Smooth muscle cell of the brain vasculature (primary cell): ENCODE measurements around the gene SLC44A3.
"Not testable (repeated sequence)": the region's sequence is repeated elsewhere in the genome, so short reads cannot be mapped to it uniquely, and the experiment has no call there.

Source experiments
- DNase-seq: peaks from one replicate; pipeline ENCODE4 v3.0.0-alpha.2; 2012; ENCODE audit warnings: low read depth, low spot score

SLC44A3 gene

GRCh38 chr1:94836891-94837290 is 16.7 kb downstream of the SLC44A3 start:
- no peak for DNase-seq

- not testable (repeated sequence) for DNase-seq
Observed at GRCh38 chr1:94840381-94840780, 20.2 kb downstream of the SLC44A3 start.

DNA sequence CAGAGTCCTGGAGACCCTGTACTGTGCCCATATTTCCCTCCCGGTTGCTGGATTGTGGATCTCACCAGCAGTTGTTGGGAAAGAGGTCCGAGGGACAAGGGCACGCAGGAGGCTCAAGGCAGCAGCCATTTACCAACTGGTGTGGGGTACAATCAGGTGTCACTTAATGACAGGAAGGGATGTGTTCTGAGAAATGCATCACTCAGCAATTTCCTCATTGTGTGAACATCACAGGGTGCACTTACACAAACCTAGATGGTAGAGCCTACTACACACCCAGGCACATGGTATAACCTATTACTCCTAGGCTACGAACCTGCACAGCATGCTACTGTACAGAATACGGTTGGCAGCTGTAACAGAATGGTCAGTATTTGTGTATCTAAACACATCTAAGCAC is 20.7 kb downstream of the SLC44A3 start:
- DNase-seq: no peak

DNA sequence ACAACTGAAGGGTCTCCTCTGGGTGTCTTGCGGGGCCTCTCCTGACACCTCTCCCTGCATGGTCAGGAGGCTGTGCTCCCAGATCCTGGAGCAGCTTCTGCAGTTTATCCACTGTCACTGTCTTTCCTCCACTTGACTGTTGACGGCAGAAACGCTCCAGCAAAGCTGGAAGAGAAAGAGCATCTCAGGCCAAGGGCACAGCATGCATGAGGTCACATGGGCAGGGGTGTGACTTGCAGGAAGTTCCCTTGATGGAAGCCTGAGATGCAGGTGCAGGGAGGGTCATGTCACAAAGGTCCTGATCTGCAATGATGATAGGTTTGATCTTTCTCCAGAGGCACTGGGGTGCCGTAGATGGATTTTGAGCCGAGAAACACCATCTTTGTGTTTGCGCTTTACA is 23.3 kb downstream of the SLC44A3 start:
- DNase-seq: no peak

- DNase-seq: no peak
Observed at GRCh38 chr1:94843846-94844245, 23.7 kb downstream of the SLC44A3 start.

DNA sequence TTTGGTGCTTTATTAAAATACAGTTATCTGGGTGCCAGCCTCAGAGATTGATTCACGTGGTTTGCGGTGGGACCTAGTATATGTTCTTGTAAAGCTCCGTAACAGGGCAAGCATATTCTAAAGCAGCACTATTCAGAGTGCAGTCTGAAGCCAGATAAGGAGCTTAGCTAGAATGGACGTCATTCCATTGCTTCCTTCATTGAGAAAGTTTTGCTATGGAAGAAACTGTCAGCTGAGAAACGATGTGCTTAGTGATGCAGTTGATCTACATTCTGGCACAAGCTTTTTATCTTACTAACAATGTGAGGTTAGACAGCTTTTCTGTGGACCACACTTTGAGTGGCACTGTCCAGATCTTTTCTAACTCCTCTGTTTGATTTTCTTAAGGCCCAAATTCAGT is 26.2 kb downstream of the SLC44A3 start:
- no peak for DNase-seq

DNA sequence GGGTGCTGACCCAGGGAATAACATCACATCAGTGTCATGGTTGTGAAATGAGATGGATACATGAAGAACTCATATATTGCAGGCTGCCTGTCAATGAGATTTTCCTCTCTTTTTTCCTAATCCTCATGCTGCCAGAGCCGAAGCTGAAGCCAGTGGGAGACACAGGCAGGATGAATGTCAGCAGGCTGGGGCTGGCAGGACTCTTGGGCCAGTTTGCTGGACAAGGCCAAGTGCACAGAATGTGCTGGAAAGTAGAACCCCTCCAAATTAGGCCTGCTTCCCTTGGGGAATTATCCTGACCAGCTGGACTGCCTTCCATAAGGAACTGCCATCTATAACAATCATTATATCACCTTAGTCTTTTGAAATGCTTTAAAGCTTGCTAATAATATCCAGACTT is 31.4 kb downstream of the SLC44A3 start:
- DNase-seq: no peak

- no peak for DNase-seq
Observed at GRCh38 chr1:94852788-94853187, 32.6 kb downstream of the SLC44A3 start.

DNA sequence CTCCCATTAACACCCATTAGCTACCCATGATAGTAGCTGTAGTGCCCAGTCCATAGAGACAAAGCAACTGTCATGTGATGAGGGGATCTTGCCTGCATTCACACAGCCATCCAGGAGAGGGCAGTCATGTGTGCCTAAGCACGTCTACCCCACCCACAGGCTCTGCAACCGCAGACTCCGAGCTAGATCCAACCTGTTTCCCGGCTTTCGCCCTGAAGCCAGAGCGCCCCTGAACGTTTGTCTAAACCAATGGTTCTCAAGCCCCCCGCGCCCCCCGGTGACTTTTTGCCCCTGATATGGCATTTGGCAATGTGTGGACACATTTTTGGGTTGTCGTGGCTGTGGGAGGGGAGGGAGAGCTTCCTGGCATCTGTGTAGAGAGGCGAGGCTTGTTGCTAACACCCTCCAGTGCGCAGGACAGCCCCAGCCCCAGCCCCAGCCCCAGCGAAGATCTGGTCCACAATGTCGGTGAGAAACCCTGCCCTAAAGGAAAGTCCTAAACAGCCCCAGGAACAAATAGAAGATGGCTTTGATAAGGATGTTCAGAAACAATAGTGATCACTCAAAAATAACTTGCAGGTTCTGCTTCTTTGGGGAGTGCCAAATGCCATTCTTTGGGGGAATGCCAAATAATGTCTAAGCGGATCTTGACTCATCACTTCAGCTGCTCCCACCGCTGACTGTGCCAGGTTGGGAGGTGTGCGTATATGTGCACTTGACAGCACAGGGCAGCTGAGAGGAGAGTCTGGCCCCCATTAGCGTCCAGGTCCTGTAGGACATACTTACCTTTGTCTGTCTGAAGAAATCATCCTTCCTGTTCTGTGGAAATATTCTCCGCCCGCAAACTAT is 34.5 kb downstream of the SLC44A3 start:
- peak; percentile 84 for DNase-seq

DNA sequence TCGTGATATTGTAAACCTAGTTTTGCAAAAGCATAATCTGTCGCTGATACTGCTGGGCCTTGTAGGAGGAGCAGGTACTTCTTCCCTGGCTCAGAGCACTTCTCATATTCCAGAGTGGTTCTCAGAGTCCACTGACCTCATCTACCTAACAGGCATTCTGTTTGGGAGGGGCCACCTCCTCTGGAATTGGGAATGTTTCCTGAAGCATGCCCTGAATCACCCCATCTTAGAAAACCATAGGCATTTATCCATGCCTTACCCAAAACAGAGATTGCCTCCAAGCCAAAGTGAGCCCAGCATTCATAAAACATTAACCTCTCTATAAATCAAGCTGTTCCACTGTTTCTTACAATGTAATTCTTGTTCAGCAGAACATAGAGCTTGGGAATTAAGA is 35.1 kb downstream of the SLC44A3 start:
- no peak for DNase-seq

- no peak for DNase-seq
Observed at GRCh38 chr1:94856004-94856403, 35.8 kb downstream of the SLC44A3 start.

DNA sequence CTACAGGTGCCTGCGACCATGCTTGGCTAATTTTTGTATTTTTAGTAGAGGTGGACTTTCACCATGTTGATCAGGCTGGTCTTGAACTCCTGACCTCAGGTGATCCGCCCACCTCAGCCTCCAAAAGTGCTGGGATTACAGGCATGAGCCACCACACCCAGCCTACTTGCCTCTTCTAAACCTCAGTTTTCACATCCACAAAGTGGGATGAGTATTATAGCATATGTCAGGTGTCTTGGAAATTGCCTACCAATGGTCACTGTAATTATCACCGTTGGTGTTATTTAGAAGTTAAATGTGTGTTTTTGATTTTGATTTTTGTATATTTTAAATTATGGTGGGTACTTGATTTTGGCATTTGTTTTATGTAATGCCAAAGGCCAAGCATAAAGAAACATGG is 36.7 kb downstream of the SLC44A3 start:
- DNase-seq: no peak

GRCh38 chr1:94858276-94858675 is 38.1 kb downstream of the SLC44A3 start:
- DNase-seq: no peak

DNA sequence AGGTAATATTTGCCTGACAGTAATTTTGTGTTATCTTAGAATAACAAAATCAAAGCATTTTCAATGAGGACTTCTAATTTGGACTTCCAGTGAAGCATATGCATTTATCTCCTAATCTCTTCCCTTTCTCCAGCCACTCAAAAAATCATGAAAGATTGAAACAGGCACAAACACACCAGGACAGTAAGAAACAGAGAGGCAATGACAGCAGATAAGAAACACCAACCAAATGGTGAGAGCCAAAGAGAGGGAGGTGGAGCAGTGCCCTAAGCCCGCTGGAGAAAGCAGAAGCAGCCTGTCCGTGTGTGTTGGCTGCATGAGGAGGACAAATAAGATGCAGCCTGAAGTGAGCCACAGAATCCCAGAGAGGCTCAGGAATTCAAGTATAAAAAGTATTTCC is 39.0 kb downstream of the SLC44A3 start:
- DNase-seq: no peak

- no peak for DNase-seq
Observed at GRCh38 chr1:94862718-94863117, 42.6 kb downstream of the SLC44A3 start.

DNA sequence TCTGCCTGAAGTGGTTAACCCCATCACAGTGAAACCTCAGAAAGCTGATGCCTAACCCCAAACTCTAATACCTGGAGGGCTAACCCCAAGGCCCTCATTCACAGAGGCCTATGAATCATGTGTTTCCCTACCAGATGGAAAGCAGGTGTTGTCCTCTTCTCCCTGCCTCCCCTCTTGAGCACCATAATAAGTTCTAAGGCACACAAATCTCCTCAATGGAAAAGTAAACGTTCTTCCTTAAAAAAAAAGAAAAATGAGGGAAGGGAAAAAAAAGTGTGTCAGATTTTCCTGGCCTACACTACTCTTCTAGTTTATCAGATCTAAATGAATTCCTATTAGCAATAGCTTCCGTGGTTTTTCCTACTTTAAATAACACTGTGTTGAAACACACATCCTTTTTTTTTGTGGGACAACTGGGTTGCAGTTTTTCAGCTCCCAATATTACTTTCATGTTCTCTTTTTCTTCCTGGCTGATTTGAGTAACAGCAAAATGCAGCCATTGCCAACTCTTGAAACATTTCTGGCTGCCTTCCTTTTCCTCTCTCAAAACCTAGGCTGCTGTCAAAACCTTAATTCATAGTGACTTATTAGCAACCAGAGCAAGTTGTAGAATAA is 43.2 kb downstream of the SLC44A3 start:
- DNase-seq: no peak

DNA sequence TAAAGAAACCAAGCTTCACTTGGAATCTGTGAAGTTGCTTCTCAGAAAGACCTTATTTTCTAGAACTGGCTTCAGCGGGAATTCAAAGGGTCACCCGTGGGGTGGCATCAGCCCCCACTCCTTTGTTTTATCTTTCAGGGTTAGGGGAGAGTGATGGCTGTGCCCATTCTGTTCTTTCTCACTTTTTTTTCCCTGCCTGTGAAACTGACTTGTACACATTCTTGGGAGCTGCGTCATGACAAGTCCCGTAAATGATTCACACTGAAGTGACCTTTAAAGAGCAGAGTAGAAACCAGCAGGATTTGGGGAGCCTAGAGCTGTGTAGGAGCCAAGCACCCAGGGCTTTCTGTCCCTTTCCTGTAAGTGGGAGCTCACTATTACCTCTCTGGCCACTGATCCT is 43.8 kb downstream of the SLC44A3 start:
- DNase-seq: no peak

DNA sequence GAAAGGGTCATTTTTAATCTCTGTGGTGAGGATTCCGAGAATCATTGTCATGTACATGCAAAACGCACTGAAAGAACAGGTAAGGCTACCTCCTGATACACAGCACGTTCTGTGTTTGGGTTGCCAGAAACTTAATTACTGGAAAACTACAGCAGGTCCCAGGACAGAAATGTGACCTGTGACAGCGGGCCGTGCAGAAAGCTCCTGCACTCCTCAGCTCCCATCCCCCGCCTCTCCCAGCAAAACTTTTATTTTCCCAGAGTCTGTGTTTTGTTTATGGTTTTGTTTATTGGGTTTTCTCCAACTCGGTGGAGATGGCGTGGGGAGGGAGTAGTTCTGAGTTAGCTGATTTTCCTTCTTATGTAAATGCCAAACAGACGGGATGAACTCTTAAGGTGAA is 44.7 kb downstream of the SLC44A3 start:
- DNase-seq: no peak

DNA sequence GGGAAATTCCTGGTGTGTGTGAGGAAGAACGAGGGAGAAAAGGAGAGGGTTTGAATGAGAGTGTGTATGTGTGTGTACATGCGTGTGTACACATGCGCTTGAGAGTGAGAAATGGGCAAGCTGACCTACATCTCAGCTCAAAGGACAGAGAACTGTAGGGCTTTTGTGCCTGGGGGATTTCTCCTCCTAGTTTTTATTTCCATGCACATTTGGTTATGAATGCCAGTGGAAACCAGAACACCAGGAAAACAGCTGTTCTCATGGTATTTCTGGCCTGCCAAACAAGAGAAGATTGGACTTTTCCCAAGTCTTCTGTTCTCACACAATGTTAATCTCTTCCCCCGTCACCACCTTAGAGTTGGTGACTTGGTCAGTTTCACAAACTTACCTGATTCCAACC is 45.2 kb downstream of the SLC44A3 start:
- no peak for DNase-seq

- no peak for DNase-seq
Observed at GRCh38 chr1:94866164-94866807, 46.1 kb downstream of the SLC44A3 start.

GRCh38 chr1:94871031-94871430 is 50.9 kb downstream of the SLC44A3 start:
- no peak for DNase-seq

DNA sequence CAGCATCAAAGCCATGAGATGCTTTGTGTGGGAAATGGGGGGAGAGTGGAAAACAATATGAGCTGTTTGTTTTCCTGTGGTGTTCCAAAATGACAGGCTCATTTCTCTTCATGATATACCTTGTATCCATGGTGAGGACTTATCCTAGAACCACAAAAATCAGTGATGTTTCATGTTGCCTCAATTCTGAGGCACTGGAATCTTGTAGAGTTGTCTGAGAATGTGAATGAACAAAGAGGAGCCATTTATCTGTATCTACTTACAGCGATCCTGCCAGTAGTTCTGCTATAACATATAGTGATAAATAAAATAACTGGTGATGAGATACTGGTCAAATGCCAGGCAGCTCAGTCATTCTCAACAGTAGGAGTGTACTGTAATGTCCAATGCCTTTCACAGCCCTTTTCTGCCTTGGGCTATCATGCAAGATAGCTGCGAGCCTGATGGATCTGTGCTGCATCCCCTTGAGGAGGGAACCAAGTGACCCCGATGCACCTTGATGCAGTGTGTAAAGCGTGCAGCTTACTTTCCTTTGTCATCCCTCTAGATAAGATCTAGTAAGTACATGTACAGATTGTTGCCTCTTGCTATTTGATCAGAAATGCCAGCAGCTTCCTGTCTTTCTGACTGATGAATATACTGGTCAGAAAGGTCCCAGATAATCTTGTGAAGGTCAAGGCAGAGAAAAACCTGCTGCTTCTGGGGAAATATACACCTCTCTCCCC is 52.8 kb downstream of the SLC44A3 start:
- DNase-seq: no peak
